Adrenal gland (tissue), 5 donors: ENCODE measurements around the gene PYCR2.

Source experiments
- CTCF ChIP-seq, 6 experiments: fragments of 450-650 bp in 4 of 6; fragments of 200-600 bp in 2 of 6; sonication (generic) in 1 of 6; IDR thresholded peaks; 1 replicate in 5 of 6; 2 replicates in 1 of 6; pipeline versions ENCODE4 v1.5.1 to v1.8.0; 2016 to 2021; ENCODE audit warnings: antibody characterized with exemption in 6 of 6, mild to moderate bottlenecking in 2 of 6, moderate library complexity in 1 of 6
- POLR2A ChIP-seq, 2 donors: fragments of 450-650 bp; IDR thresholded peaks; one replicate each; pipeline ENCODE4 v1.6.1; 2017; ENCODE audit warnings: antibody characterized with exemption in 2 of 2, mild to moderate bottlenecking in 2 of 2, moderate library complexity in 1 of 2
- donor health status: DM: no; HTN: no; CAD: no.

DNA sequence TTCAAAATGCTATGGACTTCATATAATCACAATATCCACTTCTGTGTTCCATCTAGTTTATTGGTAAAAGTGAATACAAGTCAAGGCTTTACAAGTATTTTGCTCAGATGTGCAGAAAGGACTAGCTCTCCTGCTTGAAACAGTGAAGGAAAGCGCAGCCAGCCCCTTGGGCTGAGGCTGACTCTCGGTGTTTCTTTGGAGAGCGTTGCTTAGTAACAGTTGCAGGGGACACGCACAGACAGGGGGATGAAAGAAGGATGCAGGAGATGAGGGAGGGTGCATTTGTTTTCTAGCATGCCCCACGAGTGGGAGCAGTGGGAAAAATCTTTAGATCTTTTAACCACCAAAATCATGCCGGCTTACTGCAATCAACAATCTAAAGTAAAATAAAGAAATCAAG is 9.1 kb downstream of the PYCR2 start:
- TF ChIP-seq CTCF (IDR thresholded peaks at IDR 0.05) (no peak), POLR2A (IDR thresholded peaks at IDR 0.05) (no peak)
